ENCODE data around the gene AGTR1. TPM values are rescaled to one million over a fixed set of nuclear protein-coding genes. Genes with fewer than 3 reads are reported as not detected.
"Not testable (repeated sequence)": the region's sequence is repeated elsewhere in the genome, so short reads cannot be mapped to it uniquely, and the experiment has no call there.

AGTR1 gene
- total RNA-seq, 1 experiment from 2014 or later = not detected

GRCh38 chr3:148758303-148758884 lies 60.7 kb downstream of the AGTR1 start:
- DNase-seq (ENCODE audit: low read depth) = no peak

DNA sequence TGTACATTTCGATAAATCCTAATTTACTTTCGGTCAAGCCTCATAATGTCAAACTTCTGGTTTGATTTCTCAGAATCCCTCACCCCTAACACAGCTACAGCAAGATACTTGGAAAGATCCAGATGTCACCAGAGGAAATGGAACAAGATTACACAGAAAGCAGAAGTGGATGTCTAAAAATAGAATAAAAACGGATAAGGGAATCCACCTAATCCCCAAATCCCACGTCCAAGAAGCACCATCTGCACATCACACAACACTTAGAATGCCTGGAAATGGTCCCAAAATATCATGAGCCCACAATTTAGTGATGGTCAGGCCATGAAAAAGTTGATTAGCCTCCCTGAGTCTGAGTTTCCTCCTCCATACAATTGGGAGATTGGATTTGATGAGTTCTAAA lies 61.7 kb downstream of the AGTR1 start:
- DNase-seq (ENCODE audit: low read depth) = no peak

DNA sequence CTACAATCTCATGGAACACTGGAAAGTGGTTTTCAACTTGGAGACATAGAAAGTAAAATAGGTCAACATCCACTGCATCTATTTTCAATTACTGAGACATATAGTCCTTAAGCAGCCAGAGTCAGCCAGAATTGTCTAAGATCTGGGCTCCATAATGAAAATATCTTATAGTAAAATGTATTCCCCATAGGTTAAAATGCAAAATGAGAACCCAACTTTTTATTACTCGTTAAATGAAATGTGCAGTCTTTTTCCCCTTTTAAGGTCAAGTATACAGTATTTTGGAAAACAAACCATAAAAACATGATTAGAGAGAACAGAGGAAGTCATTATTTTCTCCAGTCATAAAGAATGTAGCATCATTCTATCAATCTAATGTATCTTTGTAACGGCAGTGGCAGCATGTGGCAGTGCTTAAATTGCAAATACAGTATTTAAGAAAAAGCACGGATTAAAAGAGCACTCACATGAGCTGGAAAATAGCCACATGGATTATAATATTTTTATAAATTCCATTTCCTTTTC lies 65.5 kb downstream of the AGTR1 start:
- DNase-seq (ENCODE audit: low read depth) = no peak

GRCh38 chr3:148763986-148764935 lies 66.6 kb downstream of the AGTR1 start:
- no peak for DNase-seq (ENCODE audit: low read depth)

GRCh38 chr3:148772361-148772760 lies 74.7 kb downstream of the AGTR1 start:
- no peak for DNase-seq (ENCODE audit: low read depth)

GRCh38 chr3:148772835-148773234 lies 75.1 kb downstream of the AGTR1 start:
- DNase-seq (ENCODE audit: low read depth) = no peak

GRCh38 chr3:148773805-148774204 lies 76.1 kb downstream of the AGTR1 start:
- no peak for DNase-seq (ENCODE audit: low read depth)

DNA sequence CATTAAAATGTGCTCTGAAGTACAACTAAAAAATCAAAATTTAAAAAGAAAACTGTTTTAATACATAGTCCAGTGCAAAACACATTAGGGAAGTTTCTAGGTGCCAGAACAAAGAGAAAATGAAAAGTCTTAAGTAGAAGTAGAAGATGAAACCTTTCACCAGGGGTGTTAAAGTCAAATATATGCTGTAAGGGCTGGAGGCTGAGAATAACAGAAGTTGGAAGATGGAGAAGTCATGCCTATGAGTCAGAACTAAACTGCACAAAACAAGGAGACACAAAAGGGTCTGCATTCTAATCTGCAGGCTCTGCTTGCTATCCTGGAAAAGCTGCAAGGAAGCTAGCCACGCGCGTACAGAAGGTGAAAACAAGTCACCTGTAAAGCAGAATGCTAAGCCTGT lies 81.2 kb downstream of the AGTR1 start:
- DNase-seq (ENCODE audit: low read depth) = no peak

DNA sequence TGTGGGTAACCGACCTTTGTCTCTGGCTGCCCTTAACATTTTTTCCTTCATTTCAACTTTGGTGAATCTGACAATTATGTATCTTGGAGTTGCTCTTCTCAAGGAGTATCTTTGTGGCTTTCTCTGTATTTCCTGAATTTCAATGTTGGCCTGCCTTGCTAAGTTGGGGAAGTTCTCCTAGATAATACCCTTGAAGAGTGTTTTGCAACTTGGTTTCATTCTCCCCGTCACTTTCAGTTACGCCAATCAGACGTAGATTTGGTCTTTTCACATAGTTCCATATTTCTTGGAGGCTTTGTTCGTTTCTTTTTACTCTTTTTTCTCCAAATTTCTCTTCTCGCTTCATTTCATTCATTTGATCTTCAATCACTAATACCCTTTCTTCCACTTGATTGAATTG lies 87.3 kb downstream of the AGTR1 start:
- not testable (repeated sequence) for DNase-seq (ENCODE audit: low read depth)

DNA sequence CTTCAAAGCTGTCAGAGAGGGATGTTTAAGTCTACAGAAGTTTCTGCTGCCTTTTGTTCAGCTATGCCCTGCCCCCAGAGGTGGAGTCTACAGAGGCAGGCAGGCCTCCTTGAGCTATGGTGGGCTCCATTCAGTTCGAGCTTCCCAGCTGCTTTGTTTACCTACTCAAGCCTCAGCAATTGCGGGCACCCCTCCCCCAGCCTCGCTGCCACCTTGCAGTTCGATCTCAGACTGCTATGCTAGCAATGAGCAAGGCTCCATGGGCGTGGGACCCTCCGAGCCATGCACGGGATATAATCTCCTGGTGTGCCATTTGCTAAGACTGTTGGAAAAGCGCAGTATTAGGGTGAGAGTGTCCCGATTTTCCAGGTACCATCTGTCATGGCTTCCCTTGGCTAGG lies 88.5 kb downstream of the AGTR1 start:
- DNase-seq (ENCODE audit: low read depth) = not testable (repeated sequence)

DNA sequence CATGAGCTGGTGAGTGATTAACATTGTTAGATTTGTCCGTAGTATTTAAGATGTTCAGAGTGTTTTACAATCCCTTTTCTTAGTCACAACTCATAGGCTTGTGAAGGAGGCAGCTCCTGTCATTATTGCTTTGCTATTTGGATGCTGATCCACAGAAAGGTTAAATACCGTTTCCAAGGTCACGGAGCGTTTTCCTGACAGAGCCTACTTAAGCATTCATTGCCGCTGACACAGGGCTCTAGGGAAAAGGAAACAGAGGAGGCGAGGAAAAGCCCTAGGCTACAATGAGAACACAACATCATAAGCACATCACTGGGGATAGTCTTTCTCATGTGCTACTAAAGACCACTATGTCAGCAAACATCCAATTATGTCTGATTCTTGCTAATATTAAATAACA lies 91.4 kb downstream of the AGTR1 start:
- no peak for DNase-seq (ENCODE audit: low read depth)

DNA sequence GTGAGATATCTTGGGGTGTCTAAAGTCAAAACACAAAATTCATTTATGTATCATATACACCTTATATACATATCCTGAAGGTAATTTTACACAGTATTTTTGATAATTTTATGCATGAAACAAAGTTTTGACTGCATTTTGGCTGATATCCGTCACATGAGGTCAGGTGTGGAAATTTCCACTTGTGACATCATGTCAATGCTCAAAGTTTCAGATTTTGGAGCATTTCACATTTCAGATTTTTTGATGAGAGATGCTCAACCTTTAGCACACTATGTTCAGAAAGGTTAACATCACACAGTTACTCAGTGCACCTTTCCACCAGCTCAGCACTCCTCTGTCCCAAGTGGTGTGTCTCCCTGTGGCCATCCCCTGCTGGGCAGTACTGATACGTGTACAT lies 92.2 kb downstream of the AGTR1 start:
- DNase-seq (ENCODE audit: low read depth) = no peak

DNA sequence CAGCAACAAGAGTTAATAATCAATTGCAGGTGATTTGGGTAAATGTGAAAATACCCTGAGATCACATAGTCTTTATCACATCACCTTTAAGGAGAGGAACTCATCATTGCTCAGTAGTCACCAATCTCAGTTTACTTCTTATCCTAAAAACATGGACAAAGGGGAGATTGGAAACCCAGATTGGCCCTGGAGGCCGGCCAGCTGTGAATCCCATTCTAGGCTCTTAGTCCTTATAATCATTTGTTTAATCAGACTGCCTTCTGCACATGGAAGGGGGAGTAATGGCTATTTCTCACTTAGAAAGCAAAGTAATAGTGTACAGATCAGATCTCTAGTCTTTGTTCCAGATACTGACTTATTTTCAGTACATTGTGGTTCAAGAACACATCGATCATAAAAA lies 92.7 kb downstream of the AGTR1 start:
- DNase-seq (ENCODE audit: low read depth) = no peak

DNA sequence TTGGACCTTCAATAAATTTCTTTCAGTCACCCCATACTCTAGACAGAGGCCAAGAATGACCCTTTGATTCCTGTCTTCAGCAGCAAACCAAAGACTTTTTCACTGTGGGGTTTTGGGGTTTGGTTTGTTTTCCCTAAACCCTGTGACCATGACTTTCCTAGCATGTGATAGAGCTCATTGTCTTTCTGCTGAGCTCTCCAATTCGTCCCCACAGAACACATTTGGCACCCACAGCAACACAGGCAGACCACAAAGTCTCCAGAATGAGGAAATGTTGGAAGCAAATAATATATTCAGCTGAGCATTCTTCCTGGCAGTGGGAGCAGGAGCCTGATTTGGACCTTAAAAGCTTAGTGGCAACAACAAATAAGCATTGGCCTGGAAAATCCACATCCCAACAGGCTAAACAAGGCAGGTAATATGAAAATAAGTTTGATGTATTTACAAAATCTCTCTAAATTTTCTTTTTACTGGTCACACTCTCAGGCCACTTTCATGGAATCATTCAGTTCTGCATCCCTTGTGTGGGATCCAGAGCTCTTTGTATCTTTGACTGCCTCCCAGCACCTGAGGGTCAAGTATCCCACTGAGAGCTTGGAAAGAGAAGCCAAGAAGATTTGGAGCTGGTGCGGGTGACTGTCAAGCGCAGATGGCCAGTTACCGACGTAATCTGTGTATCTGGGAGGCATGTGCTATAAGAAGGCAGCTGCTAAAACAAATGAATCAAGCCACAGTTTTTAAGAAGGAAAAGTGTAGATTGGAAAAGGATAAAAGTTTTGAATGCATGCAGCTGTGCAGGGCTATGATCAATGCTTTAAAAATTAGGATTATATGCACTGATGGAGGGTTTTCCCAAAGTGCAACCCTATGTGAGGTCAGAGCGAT lies 93.4 kb downstream of the AGTR1 start:
- DNase-seq (ENCODE audit: low read depth) = no peak

GRCh38 chr3:148791920-148792319 lies 94.2 kb downstream of the AGTR1 start:
- DNase-seq (ENCODE audit: low read depth) = no peak

DNA sequence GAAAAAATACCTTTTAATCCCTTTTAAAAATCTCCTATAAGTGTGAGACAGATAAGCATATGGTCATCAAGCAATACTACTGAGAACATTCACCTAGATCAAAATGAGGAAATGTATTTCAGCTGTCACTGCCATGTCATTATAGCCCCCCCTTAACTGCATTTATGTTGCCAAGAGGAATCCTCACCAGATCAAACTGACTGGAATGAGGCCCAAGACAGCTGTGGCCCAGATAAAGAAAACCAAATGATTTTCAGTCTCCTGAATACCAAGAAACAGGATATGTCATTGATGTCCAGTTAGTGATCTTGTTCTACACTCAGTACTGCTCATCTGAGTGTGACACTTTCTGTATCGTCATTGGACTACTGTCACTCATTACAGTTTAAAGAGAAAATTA lies 94.8 kb downstream of the AGTR1 start:
- DNase-seq (ENCODE audit: low read depth) = no peak

Other genes with a start within 250 kb of the AGTR1 start
- not detected in 2 replicates for gene CPB1, start 129.9 kb downstream of the AGTR1 start, total RNA-seq (2014; rRNA removed; shearing (Covaris generic))
- gene CPA3, start 167.4 kb downstream of the AGTR1 start, total RNA-seq (2014; rRNA removed; shearing (Covaris generic)) = not detected in 2 replicates